ENCODE measurements around the gene AGPAT1.
A peak's percentile ranks its signal among the peaks of the same experiment; 100 is the strongest.
"Not testable (repeated sequence)": the region's sequence is repeated elsewhere in the genome, so short reads cannot be mapped to it uniquely, and the experiment has no call there.

Gene AGPAT1

GRCh38 chr6:32175711-32176475 lies at the start of gene AGPAT1:
AGPAT1 (minus strand) TSS chr6:32176084; CDS start chr6:32171496, 4,588 bp downstream.
- DNase-seq (ENCODE audit: low read depth in 2 of 2) = peak; percentile 93 to 97

- DNase-seq (ENCODE audit: low read depth in 2 of 2) = no peak
These were observed 48.8 kb upstream of the AGPAT1 start for GRCh38 chr6:32224696-32225095.

- no peak for DNase-seq (ENCODE audit: low read depth in 2 of 2)
These were observed 47.7 kb upstream of the AGPAT1 start, which contains the start of gene NOTCH4 for GRCh38 chr6:32223258-32224235. NOTCH4 (minus strand) TSS chr6:32224067; CDS start chr6:32223928, 139 bp downstream.

- no peak for DNase-seq (ENCODE audit: low read depth in 2 of 2)
These were observed 46.7 kb upstream of the AGPAT1 start for GRCh38 chr6:32222333-32223230.

GRCh38 chr6:32220021-32220420 lies 44.1 kb upstream of the AGPAT1 start:
- no peak for DNase-seq (ENCODE audit: low read depth in 2 of 2)

GRCh38 chr6:32218167-32218566 lies 42.3 kb upstream of the AGPAT1 start:
- DNase-seq (ENCODE audit: low read depth in 2 of 2) = no peak

GRCh38 chr6:32216998-32217397 lies 41.1 kb upstream of the AGPAT1 start:
- DNase-seq (ENCODE audit: low read depth in 2 of 2) = no peak

GRCh38 chr6:32216285-32216684 lies 40.4 kb upstream of the AGPAT1 start:
- no peak for DNase-seq (ENCODE audit: low read depth in 2 of 2)

- DNase-seq (ENCODE audit: low read depth in 2 of 2) = no peak
These were observed 39.7 kb upstream of the AGPAT1 start for GRCh38 chr6:32215617-32216016.

- no peak for DNase-seq (ENCODE audit: low read depth in 2 of 2)
These were observed 38.2 kb upstream of the AGPAT1 start for GRCh38 chr6:32214126-32214525.

GRCh38 chr6:32213649-32214048 lies 37.8 kb upstream of the AGPAT1 start:
- no peak for DNase-seq (ENCODE audit: low read depth in 2 of 2)

- DNase-seq (ENCODE audit: low read depth in 2 of 2) = no peak
These were observed 36.3 kb upstream of the AGPAT1 start for GRCh38 chr6:32212076-32212760.

GRCh38 chr6:32211432-32211831 lies 35.5 kb upstream of the AGPAT1 start:
- DNase-seq (ENCODE audit: low read depth in 2 of 2) = not testable (repeated sequence)

- DNase-seq (ENCODE audit: low read depth in 2 of 2) = no peak
These were observed 34.3 kb upstream of the AGPAT1 start for GRCh38 chr6:32210191-32210601.

GRCh38 chr6:32208996-32209395 lies 33.1 kb upstream of the AGPAT1 start:
- DNase-seq (ENCODE audit: low read depth in 2 of 2) = no peak

- no peak for DNase-seq (ENCODE audit: low read depth in 2 of 2)
These were observed 28.4 kb upstream of the AGPAT1 start for GRCh38 chr6:32204268-32204715.

GRCh38 chr6:32203426-32204267 lies 27.8 kb upstream of the AGPAT1 start:
- no peak for DNase-seq (ENCODE audit: low read depth in 2 of 2)

- DNase-seq (ENCODE audit: low read depth in 2 of 2) = no peak
These were observed 26.3 kb upstream of the AGPAT1 start for GRCh38 chr6:32202186-32202585.

GRCh38 chr6:32200711-32201475 lies 25.0 kb upstream of the AGPAT1 start:
- DNase-seq (ENCODE audit: low read depth in 2 of 2) = no peak

All from stimulated activated CD4-positive, alpha-beta T cell treated with anti-CD3 and anti-CD28 coated beads, Interleukin-15, amount 100 ng/mL, for 48 hours (primary cell).